Measurements from ENCODE around the gene MAPK7.

DNA sequence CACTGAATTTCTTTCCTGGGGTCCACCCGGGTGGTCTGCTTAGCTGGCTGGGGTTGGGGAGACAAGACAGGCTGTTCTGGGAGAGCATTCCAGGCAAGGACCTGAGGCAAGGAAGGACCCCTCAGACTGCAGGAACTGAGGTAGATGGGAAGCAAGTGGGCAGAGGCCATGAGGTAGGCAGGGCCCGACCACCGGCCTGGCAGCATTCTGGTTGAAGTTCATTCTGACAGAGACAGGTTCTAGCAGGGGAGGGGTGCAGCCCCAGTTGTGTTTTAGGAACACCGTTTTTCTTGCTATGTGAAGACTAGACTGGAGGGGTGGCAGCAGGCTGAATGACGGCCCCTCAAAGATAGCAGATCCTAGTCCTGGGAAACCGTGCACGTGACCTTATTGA is 33.2 kb upstream of the MAPK7 start:
- TF ChIP-seq, protein P1, sequence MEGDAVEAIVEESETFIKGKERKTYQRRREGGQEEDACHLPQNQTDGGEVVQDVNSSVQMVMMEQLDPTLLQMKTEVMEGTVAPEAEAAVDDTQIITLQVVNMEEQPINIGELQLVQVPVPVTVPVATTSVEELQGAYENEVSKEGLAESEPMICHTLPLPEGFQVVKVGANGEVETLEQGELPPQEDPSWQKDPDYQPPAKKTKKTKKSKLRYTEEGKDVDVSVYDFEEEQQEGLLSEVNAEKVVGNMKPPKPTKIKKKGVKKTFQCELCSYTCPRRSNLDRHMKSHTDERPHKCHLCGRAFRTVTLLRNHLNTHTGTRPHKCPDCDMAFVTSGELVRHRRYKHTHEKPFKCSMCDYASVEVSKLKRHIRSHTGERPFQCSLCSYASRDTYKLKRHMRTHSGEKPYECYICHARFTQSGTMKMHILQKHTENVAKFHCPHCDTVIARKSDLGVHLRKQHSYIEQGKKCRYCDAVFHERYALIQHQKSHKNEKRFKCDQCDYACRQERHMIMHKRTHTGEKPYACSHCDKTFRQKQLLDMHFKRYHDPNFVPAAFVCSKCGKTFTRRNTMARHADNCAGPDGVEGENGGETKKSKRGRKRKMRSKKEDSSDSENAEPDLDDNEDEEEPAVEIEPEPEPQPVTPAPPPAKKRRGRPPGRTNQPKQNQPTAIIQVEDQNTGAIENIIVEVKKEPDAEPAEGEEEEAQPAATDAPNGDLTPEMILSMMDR (IDR thresholded peaks at IDR 0.05; ENCODE audit: insufficient read depth, low read length, poor library complexity, severe bottlenecking): no peak
- TF ChIP-seq EZH2phosphoT487 (conservative IDR thresholded peaks at IDR 0.05; ENCODE audit: low read length): no peak

Data from SU-DHL-6 (cell line).